Astrocyte (in vitro differentiated cells and primary cell): ENCODE results near the gene PARP2. TPM values are rescaled to one million over a fixed set of nuclear protein-coding genes. Genes with fewer than 3 reads are reported as not detected.

Experiments
- DNase-seq: peaks from one replicate; pipeline ENCODE4 v3.0.0-alpha.2; 2010; ENCODE audit warnings: low read depth
- FAIRE-seq: peaks from 2 replicates; lab custom pipeline; 2011; peaks lifted over from hg19 to GRCh38; lab: Jason Lieb, UNC
- H2AFZ ChIP-seq: 2 replicates; pipeline ENCODE4 v1.6.0; 2012; ENCODE audit warnings: low read depth, low read length, inconsistent platforms
- H3K27ac ChIP-seq: 2 replicates; pipeline ENCODE4 v1.5.1; 2011; ENCODE audit warnings: low read depth, low read length, inconsistent platforms
- H3K27me3 ChIP-seq: 2 replicates; pipeline ENCODE4 v1.6.0; 2011; ENCODE audit warnings: low read length, inconsistent platforms; ENCODE audit not compliant: insufficient read depth
- H3K36me3 ChIP-seq: 2 replicates; pipeline ENCODE4 v1.5.1; 2011; ENCODE audit warnings: low read length, inconsistent platforms; ENCODE audit not compliant: insufficient read depth
- H3K4me1 ChIP-seq: 2 replicates; pipeline ENCODE4 v1.5.1; 2011; ENCODE audit warnings: low read length, inconsistent platforms; ENCODE audit not compliant: insufficient read depth
- H3K4me2 ChIP-seq: 2 replicates; pipeline ENCODE4 v1.6.0; 2012; ENCODE audit warnings: low read length, inconsistent platforms
- H3K4me3 ChIP-seq: 2 replicates; pipeline ENCODE4 v1.5.1; 2011; ENCODE audit warnings: low read depth, mild to moderate bottlenecking, low read length, inconsistent platforms; ENCODE audit not compliant: insufficient read depth
- H3K79me2 ChIP-seq: 2 replicates; pipeline ENCODE4 v1.6.0; 2012; ENCODE audit warnings: mild to moderate bottlenecking, low read length, inconsistent platforms; ENCODE audit not compliant: insufficient read depth
- H3K9ac ChIP-seq: 2 replicates; pipeline ENCODE4 v1.6.0; 2012; ENCODE audit warnings: mild to moderate bottlenecking, low read length, inconsistent platforms
- H3K9me3 ChIP-seq: 2 replicates; pipeline ENCODE4 v1.5.1; 2012; ENCODE audit warnings: low read depth, mild to moderate bottlenecking, low read length, inconsistent platforms; ENCODE audit not compliant: insufficient read depth
- H4K20me1 ChIP-seq: 2 replicates; pipeline ENCODE4 v1.6.0; 2012; ENCODE audit warnings: low read length, inconsistent platforms; ENCODE audit not compliant: insufficient read depth
- H3K27ac Mint-ChIP-seq: one replicate; pipeline ENCODE4 v1.8.0; 2021; ENCODE audit warnings: mild to moderate bottlenecking, mixed read lengths; ENCODE audit not compliant: unreplicated experiment
- H3K27me3 Mint-ChIP-seq: one replicate; pipeline ENCODE4 v1.8.0; 2021; ENCODE audit warnings: low read depth, mixed read lengths; ENCODE audit not compliant: unreplicated experiment
- H3K36me3 Mint-ChIP-seq: one replicate; pipeline ENCODE4 v1.8.0; 2021; ENCODE audit warnings: low read depth, mixed read lengths; ENCODE audit not compliant: unreplicated experiment
- H3K4me1 Mint-ChIP-seq: one replicate; pipeline ENCODE4 v1.8.0; 2021; ENCODE audit warnings: low read depth, mixed read lengths; ENCODE audit not compliant: unreplicated experiment
- H3K4me3 Mint-ChIP-seq: one replicate; pipeline ENCODE4 v1.8.0; 2021; ENCODE audit warnings: mild to moderate bottlenecking, moderate library complexity, mixed read lengths; ENCODE audit not compliant: unreplicated experiment
- H3K9me3 Mint-ChIP-seq: one replicate; pipeline ENCODE4 v1.8.0; 2021; ENCODE audit warnings: mild to moderate bottlenecking, mixed read lengths; ENCODE audit not compliant: unreplicated experiment
- EZH2 ChIP-seq: IDR thresholded peaks from 2 replicates; pipeline ENCODE4 v1.6.1; 2012; ENCODE audit warnings: mild to moderate bottlenecking, low read length, inconsistent platforms; ENCODE audit not compliant: insufficient read depth
- total RNA-seq: library from RNA; stranded (reverse); gene quantifications from 2 replicates; pipeline ENCODE4 v1.2.1, GENCODE V29; 2021
- TF ChIP-seq, protein P1 (sequence below): IDR thresholded peaks from 2 replicates; pipeline ENCODE4 v1.5.1; 2011; ENCODE audit warnings: low read depth, mild to moderate bottlenecking, inconsistent platforms, low read length, moderate library complexity; ENCODE audit not compliant: insufficient read depth

The PARP2 gene
- total RNA-seq, 1 donor from 2014 or later: 21.5 TPM

DNA sequence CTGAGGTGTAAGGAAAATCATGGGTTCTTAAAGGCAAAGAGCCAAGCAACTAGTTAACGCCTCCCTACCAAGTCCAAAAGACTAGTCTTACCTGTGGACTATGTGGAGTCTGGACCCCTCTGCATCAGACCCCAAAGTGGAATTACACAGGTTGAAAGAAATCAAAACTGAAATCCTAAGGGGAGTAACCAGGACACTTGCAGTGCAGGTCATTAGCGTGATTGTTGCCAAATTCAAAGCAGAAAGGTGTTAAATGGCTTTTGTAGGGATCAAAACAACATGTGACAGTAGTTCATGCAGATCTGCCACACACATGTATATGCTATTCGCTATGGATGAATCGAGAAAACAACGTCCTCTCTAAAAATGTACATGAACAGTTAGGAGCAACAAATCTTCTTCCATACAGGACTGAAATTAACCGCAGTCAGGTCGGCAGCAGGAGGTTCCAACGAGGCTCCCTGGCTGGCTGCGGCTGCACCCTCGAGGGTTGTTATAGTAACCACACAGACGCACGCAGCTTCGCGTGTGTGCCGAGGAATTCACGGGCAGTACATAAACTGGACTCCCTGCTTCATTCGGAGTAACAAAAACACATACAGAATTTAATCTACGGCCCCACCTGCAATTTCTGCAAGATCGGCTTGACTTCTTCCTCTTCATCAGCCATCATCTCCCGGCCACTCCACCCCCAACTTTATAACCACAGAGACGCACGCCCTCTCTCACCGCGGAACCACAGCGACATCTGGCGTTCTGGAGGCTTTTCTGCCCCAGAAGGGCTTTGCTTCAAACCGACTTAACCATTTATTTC, 38.0 kb upstream of the PARP2 start, which contains the start of gene TTC5:
TSS of gene TTC5 (minus strand) at position 687 of the 814 bp plus-strand sequence. CDS start at position 673, 14 bp downstream.
- no peaks in the 10 kb centered on the region for H3K9me3 Mint-ChIP-seq

DNA sequence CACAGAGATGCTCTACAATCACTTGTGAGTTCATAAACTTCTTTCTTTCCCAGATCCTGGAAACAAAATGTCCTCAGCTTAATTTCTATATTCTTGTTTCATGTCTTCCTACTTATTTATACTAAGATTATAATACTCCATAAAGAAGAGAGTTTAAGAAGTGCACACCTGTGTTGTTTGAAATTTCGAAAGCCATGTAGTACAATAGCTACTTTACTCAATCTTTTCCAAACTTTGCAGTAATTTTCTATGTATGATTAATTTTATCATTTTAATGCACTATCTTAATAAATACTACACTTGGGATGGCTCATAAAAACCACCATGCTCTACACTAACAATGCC, 37.4 kb upstream of the PARP2 start:
- H3K9me3 ChIP-seq: no peaks in the 10 kb centered on the region
- peak overlapping the region; percentile 73 for H3K4me3 ChIP-seq
- H3K27ac Mint-ChIP-seq: no peak overlapping the region
- no peaks in the 10 kb centered on the region for H3K9me3 Mint-ChIP-seq
- peaks cover 3% of the 10 kb centered on the region for H3K36me3 ChIP-seq
- no peaks in the 10 kb centered on the region for H3K36me3 Mint-ChIP-seq
- TF ChIP-seq EZH2: no peak
- TF ChIP-seq, protein P1, sequence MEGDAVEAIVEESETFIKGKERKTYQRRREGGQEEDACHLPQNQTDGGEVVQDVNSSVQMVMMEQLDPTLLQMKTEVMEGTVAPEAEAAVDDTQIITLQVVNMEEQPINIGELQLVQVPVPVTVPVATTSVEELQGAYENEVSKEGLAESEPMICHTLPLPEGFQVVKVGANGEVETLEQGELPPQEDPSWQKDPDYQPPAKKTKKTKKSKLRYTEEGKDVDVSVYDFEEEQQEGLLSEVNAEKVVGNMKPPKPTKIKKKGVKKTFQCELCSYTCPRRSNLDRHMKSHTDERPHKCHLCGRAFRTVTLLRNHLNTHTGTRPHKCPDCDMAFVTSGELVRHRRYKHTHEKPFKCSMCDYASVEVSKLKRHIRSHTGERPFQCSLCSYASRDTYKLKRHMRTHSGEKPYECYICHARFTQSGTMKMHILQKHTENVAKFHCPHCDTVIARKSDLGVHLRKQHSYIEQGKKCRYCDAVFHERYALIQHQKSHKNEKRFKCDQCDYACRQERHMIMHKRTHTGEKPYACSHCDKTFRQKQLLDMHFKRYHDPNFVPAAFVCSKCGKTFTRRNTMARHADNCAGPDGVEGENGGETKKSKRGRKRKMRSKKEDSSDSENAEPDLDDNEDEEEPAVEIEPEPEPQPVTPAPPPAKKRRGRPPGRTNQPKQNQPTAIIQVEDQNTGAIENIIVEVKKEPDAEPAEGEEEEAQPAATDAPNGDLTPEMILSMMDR: no peak
- H4K20me1 ChIP-seq: no peaks in the 10 kb centered on the region
- peaks cover 13% of the 10 kb centered on the region for H3K4me1 Mint-ChIP-seq
- no peak overlapping the region for H3K4me2 ChIP-seq
- no peak for FAIRE-seq
- H3K79me2 ChIP-seq: peaks cover 23% of the 10 kb centered on the region
- peak overlapping the region; percentile 92 for H3K4me3 Mint-ChIP-seq
- H3K27ac ChIP-seq: no peak overlapping the region
- H3K9ac ChIP-seq: no peak overlapping the region
- no peaks in the 10 kb centered on the region for H3K27me3 Mint-ChIP-seq
- H3K27me3 ChIP-seq: no peaks in the 10 kb centered on the region
- H3K4me1 ChIP-seq: peaks cover 5% of the 10 kb centered on the region
- H2AFZ ChIP-seq: no peak overlapping the region
- DNase-seq: no peak

More for the DNA sequence above, 38.0 kb upstream of the PARP2 start, which contains the start of gene TTC5:
- peak within 1 kb of the TSS; percentile 92 for H3K4me3 Mint-ChIP-seq
- no peaks in the 10 kb centered on the region for H3K36me3 Mint-ChIP-seq
- no peaks in the 10 kb centered on the region for H3K27me3 ChIP-seq
- H3K4me1 Mint-ChIP-seq: peaks cover 13% of the 10 kb centered on the region
- peaks cover 5% of the 10 kb centered on the region for H3K4me1 ChIP-seq
- H3K27ac Mint-ChIP-seq: peak within 1 kb of the TSS; percentile 81
- no peaks in the 10 kb centered on the region for H3K9me3 ChIP-seq
- peak within 1 kb of the TSS; percentile 88 for H2AFZ ChIP-seq
- DNase-seq: peak; percentile 80
- FAIRE-seq: peak; percentile 79
- H3K4me2 ChIP-seq: peak within 1 kb of the TSS; percentile 87
- H3K9ac ChIP-seq: peak within 1 kb of the TSS; percentile 86
- TF ChIP-seq, protein P1: peak; percentile 97
- TF ChIP-seq EZH2: no peak
- H3K36me3 ChIP-seq: peaks cover 9% of the 10 kb centered on the region
- H3K27ac ChIP-seq: peak within 1 kb of the TSS; percentile 37
- no peaks in the 10 kb centered on the region for H3K27me3 Mint-ChIP-seq
- H3K4me3 ChIP-seq: peak within 1 kb of the TSS; percentile 73
- H4K20me1 ChIP-seq: no peaks in the 10 kb centered on the region
- peaks cover 23% of the 10 kb centered on the region for H3K79me2 ChIP-seq

DNA sequence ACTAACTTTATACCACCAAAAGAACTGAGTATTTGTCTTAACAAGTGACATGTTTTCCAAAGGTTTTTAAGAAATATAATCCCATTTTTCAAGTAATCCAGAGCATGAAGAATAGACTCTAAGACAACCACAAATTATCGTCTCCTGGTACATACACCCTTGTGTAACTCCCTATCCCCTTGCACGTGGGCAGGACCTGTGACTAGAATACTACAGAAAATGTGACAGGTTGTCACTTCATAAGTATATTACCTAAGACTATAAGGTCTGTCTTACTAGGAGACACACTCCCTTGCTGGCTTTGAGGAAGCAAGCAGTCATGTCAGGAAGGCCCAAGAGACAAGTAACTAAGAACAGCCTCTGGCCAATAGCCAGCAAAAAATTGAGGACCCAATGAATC, 29.4 kb upstream of the PARP2 start:
- H3K79me2 ChIP-seq: peaks cover 16% of the 10 kb centered on the region
- Mint-ChIP-seq H3K9me3 (no peaks in the 10 kb centered on the region), H3K27me3 (no peaks in the 10 kb centered on the region), H3K4me1 (no peaks in the 10 kb centered on the region), H3K27ac (no peak overlapping the region), H3K36me3 (peaks cover 14% of the 10 kb centered on the region), H3K4me3 (no peak overlapping the region)
- H3K4me3 ChIP-seq: no peak overlapping the region
- no peaks in the 10 kb centered on the region for H3K27me3 ChIP-seq
- no peaks in the 10 kb centered on the region for H3K4me1 ChIP-seq
- peaks cover 54% of the 10 kb centered on the region for H3K36me3 ChIP-seq
- no peak overlapping the region for H3K4me2 ChIP-seq
- H2AFZ ChIP-seq: no peak overlapping the region
- TF ChIP-seq EZH2: no peak
- TF ChIP-seq, protein P1: no peak
- no peak for FAIRE-seq
- no peaks in the 10 kb centered on the region for H3K9me3 ChIP-seq
- H3K27ac ChIP-seq: no peak overlapping the region
- no peak overlapping the region for H3K9ac ChIP-seq
- DNase-seq: no peak
- peaks cover 21% of the 10 kb centered on the region for H4K20me1 ChIP-seq
